ENCODE measurements around the gene RASSF6.
"Not testable (repeated sequence)": the region's sequence is repeated elsewhere in the genome, so short reads cannot be mapped to it uniquely, and the experiment has no call there.

Gene RASSF6

DNA sequence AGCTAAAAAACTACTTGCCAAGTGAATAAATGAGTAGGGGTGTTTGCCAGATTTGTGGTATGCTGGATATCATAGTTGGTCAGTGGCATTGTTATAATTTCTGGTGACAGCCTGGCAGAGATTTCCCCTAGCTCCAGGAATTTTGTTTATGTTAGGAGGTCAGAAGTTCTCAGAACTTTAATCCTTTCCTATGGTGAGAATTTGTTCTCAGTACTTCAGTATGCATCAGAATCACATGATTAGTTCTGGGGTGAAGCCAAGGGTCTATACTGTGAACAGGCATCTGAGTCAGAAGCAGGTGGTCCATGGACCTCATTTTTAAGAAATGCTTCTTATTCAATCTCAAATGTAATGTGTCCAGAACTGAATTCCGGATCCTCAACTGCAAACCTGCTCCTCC, 10.5 kb downstream of the RASSF6 start:
- DNase-seq: no peak

DNA sequence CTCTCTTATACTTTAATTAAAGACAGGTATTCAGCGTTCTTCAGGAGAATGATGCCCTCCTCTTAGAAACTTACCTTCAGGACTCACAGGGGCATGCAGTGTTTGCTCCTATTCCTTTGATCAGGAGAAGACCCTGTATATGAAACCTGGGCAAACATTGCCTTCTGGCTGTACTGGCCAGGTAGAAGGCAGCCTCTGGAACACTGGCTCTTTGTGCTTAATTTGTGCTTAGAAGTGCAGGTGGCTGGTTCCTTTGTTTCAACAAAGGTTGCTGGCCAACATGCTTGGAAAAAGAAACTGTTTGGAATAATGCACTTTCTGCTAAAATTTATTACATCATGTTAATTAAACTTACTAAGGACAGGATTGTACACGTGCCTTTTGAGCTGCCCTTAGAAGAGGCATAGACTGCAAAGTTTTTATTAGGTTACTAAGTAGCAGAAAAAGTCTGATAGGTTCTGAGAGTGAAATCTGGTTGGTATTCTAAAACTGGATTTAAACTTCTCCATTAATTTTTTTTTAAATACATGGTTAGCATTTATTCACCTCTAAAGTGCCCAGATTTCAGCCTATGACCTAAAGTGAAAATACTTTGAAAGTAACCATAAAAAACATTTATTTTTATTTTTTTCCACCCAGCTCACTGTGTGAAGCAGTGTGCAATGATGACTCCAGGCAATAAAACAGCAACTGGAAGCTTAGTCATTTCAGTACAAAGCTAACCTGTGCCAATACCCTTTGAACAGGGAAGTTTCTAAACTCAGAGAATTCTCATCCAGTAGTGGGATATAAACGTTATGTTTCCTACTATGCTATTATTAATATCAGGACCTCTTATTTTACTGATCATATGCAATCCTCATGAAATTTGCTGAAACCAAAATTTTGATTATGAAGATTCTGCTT, 11.3 kb downstream of the RASSF6 start:
- no peak for DNase-seq

DNA sequence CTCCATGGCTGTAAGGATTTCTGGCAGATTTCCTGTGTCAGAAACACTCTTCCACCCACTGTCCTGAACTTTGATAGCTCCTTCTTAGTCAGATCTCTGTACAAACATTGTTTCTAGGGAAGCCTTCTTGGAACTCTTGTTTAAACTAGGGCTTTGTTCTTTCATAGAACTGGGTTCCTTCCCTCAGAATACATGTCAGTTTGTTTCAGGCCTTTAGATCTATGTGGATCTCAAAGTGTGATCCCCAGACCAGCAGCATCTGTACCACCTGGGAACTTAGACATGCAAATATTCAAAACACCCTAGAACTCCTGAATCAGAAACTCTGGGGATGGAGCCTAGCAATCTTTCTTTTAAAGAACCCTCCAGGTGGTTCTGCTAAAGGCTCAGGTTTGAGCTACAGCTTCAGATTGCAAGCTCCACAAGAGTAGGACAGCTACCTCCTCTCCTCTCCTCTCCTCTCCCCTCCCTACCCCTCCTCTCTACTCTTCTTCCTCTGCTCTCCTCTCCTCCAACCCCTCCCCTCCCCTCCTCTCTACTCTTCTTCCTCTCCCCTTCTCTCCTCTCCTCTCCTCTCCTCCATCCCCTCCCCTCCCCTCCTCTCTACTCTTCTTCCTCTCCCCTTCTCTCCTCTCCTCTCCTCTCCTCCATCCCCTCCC, 12.7 kb downstream of the RASSF6 start:
- DNase-seq: no peak

DNA sequence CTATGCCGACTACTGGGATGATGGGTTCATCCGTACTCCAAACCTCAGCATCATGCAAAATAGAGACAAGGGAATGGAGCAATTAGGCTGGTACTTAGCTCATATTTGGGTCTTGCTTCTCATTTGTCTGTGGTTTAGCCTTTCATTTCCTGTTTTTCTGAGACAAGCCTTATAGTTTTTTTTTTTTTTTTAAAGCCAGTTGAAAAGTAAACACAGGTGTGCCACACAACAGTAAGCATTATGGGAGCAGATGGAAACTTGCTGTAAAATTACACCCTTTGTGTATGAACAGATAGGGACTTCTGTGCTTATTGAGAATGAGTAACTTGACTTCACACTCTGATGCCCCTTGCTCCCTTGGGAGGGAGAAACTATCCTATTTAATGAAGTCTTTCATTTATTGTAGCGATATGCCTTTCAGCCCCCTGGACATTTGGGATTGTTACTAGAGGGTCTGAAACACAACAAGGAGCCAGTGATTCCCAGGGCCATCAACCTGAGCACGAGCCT, 13.7 kb downstream of the RASSF6 start:
- no peak for DNase-seq

DNA sequence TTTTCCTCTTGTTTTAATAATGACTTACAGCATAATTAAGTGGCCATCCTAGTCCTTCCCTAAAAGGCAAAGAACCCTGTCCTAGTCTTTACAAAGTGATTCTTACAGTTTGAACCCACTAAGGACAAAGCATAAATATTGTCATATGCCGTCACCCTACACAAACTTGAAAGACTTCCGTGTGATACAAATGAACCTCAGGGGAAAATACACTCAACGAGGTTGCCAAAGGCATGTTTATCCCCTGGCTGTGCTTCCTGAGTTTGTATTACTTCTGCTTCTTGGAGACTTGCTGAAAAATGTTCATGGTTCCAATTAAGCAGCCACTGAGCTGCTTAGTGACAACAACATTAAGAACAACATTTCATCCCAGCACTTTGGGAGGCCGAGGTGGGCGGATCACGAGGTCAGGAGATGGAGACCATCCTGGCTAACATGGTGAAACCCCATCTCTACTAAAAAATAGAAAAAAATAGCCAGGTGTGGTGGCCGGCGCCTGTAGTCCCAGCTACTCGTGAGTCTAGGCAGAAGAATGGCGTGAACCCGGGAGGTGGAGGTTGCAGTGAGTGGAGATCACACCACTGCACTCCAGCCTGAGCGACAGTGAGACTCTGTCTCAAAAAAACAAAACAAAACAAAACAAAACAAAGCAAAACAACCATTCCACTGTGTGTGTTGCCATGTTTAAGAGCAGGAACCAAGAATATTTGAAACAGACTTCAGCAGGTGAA, 16.2 kb downstream of the RASSF6 start:
- DNase-seq: no peak

DNA sequence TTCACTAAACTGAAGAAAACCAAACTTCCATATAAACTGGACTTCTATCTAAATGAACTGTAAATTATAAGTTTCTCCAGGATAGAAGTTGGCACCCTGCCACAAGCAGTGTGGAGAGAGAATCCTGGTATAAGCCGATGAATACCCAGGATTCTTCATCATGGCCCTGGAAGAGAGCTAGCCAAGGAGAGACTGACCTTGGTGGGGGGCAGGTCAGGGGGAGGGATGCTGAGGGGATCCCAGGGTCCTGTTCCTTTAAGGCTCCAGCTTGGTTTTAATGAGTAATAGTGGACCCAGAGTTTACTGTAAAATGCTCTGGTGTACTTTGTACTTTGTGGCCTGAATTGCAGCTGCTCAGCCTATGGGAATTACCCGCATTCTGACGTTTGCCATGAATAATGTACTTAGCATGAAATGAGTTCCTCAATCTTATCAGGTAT, 16.9 kb downstream of the RASSF6 start:
- no peak for DNase-seq

DNA sequence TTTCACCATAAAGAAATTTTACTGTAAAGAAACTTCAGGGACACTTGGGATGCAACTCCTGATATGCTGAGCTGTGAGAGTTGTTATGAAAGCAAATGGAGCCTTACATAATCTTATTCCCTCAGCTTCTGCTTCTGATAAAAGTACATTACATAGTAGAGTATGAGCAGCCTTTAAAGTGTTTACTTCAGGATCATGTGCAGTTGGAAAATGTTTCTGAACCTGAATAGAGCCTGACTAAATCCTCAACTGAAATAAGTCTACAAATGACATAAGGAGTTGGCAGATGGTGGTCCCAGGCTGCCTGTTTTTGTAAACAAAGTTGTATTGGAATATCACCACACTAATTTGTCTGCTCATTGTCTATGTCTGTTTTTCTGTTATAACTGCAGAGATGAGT, 19.3 kb downstream of the RASSF6 start:
- DNase-seq: no peak

DNA sequence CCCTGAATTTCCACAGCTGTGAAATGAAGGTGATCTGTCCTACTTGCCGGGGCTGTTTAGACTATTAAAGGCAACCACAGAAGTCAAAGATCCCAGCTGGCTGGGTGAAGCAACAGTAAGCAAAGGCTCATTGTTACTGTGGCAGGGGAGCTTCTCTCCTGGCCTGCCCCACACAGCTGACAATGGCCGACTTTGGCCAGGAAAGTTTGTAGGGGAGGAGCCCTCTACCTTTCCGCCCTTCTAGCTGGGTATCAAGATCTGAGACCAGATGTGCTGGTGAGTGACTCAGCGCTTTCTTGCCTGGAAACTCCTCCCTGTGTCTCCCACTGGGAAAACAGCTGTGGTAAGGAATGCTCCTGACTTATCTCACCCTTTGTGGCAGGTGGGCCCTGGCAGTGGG, 21.1 kb downstream of the RASSF6 start:
- no peak for DNase-seq

DNA sequence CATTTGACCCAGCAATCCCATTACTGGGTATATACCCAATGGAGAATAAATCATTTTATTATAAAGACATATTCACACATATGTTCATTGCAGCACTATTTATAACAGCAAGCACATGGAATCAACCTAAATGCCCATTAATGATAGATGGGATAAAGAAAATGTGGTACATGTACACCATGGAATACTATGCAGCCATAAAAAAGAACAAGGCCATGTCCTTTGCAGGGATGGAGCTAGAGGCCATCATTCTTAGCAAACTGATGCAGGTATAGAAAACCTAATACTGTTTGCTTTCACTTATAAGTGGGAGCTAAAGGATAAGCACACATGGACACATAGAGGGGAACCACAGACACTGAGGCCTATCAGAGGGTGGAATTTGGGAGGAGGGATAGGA, 22.6 kb downstream of the RASSF6 start:
- DNase-seq: no peak

DNA sequence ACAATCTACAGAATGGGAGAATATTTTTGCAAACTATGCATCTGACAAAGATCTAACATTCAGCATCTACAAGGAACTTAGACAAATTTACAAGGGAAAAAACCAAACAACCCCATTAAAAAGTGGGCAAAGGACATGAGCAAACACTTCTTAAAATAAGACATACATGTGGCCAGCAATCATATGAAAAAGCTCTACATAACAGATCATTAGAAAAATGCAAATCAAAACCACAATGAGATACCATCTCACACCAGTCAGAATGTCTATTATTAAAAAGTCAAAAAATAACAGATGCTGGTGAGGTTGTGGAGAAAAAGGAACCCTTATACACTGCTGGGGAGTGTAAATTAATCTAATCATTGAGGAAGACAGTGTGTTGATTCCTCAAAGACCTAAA, 23.1 kb downstream of the RASSF6 start:
- DNase-seq: not testable (repeated sequence)

DNA sequence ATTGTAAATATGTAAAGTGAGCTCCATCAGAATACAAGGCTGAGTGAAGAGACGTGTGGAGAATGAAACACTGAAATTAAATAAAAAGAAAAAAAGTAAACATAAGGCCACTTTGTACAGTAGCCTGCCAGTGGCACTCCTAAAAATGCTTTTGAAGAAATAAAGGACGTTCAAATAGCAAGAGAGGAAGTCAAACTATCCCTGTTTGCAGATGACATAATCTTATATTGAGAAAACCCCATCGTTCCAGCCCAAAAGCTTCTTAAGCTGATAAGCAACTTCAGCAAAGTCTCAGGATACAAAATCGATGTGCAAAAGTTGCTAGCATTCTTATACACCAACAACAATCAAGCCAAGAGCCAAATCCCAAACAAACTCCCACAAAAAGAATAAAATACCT, 24.2 kb downstream of the RASSF6 start:
- no peak for DNase-seq

DNA sequence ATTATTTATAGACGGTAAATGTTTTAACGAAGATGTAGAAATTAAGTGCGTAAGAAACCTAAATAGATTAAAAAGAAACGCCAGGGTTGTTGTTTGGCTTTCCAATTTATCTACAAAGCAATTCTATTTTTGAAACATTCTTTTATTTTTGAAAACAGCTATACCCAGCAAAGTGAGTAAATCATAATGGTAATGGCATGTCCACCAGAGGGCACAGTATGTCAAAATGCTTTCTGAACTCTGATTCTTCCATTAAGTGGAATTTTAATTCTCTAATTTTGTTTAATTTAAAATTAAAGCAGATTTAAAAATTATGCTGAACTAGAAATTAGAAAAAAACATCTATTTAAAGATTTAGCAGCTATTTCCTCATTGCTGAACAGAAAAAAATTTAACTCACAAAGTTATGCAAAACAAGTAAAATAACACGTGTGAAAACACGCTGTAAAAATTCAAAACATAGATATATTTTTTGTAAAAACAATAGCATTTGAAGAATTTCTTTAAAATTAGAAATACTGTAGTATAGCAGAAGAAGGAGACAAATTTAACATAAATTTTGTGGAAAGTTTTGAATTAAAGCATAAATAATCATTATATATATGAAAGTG, 26.5 kb downstream of the RASSF6 start:
- no peak for DNase-seq

DNA sequence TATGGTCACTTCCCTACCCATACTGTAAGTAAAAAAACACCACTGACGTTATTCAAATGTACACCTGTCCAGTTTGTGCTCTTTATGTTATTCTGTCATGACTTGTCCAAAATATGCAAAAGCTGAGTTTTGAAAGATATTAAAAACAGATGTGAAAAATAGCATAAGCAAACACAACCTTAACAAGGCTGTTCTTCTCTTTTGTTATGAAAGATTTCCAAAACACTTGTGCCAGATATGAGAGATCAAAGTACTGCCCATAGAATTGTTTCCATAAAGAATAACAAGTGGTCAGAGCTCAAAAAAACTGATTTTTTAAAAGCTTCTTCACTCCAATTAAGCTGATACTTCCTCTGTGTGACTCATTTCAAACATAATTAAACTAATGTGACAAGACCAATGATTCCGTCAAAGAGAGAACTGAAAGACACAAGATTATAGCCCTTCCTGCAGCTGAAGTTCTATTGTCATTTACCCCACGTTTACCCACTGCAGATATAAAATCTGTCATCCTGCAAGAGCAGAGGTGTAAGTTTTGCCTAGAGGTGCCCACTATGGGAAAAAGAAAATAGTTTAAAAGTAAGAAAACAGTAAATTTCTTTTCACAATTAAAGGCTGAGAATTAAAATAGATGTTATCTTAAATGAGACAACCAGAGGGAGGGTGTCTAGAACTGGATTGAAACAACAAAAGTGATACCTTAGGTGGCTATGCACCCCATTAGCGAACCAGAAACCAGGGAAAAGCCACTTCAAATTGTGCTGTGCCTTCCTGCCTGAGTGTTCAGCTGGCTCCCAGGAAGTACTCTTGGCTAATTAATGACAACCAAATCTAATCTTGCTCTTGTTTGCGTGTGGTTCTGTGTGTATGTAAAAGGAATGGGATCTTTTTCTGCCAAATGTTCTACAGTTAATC, 30.1 kb downstream of the RASSF6 start:
- DNase-seq: no peak

DNA sequence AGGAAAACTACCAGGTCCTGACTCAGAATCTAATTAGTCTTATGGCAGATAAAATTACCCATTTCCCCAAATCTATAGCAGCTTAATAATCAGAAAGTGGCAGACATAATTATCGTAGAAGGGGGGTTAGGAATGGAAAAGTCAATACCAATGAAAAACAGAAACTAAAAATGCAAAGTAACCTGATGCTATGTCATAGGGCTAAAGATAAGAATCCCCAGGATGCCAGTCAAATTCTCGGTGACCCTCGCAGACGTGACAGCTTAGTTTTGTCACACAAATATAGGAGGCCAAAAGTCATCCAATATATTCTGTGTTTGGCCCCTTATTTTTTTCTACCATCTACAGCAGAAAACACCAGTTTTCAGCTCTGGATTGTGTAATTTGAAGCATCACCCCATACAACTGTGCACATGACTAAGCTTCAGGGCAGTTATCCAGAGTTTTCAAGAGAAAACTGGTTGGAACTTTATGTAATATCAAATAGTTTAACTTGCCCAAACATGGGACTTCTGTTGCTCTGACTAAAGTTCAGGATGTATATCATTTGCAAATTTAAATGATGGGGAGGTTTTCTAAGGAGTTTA, 30.9 kb downstream of the RASSF6 start:
- no peak for DNase-seq

DNA sequence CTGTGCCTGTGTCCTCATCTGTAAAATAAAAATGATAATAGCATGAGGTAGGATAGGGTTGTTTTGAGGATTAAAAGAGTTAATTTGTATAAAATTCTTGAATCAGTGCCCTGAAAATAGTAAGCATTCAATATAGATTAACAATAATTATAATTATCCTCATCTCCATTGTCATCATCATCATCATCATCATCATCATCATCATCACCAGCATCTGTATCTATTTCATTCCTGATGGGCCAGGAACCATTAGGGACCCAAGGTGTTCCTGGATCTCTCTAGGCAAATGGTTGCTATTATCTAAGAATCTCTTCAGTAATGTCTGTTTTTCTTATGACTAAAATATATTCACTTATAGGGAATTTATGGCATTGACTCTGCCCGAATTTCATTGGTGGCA, 31.6 kb downstream of the RASSF6 start:
- DNase-seq: no peak

DNA sequence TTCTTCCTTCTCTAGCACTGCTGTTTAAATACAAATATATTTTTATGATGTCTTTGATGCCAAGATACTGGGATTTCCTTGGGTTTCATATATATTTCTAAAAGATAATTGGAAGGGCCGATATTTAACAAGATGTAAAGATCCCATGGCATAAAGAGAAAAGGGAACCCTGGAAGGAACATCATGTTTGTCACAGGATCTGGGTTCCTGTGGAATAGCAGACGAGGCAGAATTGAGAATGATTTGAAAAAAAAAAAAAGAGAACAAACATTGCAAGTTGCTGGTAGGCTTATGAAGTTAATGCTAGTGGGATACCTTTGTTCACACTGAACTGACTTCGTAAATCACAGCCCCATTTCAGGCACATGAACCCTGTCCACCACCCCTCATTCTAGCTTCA, 33.6 kb downstream of the RASSF6 start:
- no peak for DNase-seq

DNA sequence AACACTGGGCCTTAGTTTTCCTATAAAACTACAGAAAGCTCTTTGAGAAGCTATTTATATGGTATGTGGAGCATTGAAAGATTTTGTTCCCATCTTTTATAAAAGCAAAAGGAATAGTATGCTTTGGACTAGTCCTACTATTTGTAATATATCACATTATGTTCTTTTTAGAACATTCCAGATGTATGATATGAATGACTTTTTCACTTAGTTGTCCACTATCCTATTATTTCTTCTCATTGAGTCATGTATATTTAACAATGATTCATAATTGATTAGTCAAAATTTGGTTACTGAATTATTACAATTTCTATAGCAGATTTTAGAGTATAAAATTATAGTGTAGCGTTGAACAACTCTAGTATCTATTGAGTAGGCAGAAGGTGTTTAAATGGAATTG, 34.2 kb downstream of the RASSF6 start:
- no peak for DNase-seq

DNA sequence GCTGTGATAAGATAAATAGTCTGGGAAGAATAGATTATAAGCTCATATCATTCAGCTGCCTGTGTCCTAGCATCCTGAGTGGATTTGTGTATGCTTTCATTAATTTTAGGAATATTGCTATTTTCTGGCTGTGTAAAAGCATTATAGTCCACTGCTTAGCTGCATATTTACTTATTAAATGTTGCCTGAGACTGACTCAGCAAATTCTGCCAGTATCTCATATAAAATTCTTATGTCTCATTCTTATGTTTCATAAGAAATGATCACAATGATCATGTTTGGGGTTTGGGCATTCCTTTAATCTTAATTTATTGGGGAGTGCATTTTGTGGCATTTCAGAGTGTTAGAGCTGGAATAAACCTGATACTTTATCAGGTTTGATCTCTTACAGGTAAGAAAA, 34.9 kb downstream of the RASSF6 start:
- no peak for DNase-seq

DNA sequence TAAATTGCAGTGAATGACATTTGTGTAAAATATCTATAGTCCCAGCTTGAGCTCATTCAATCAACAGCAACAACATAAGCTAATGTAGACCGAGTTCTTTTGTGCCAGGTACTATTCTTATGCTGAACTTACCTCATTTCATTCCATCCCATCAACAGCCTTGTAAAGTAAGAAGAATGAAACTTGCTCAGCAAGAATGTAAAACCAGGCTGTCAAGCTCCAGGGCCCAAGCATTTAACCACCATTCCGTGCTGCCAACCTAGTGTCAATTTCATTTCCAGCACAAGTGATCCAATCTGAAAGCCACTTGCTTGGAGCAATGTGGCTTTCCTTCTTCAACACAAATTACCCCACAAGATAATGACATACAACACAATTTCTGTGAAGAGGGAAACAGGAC, 36.6 kb downstream of the RASSF6 start:
- DNase-seq: no peak

DNA sequence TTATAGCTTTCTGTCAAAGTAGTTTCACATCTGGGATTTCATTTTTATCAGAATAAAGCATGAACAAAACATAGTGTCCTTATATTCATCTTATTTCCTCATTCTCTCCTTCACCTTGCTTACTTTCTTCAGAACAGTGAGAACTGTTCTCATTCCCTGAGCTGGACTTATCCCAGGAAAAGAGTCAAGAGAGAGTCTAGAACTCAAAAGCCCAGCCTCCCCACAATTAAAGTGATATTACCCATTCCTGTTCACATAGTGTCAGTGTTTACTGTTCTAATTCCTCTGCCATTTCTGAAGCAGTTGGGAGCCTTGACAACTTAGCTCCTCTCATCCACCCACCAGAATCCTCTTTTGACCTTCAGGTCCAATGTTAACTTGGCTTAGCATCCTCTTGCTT, 42.9 kb downstream of the RASSF6 start:
- DNase-seq: no peak

DNA sequence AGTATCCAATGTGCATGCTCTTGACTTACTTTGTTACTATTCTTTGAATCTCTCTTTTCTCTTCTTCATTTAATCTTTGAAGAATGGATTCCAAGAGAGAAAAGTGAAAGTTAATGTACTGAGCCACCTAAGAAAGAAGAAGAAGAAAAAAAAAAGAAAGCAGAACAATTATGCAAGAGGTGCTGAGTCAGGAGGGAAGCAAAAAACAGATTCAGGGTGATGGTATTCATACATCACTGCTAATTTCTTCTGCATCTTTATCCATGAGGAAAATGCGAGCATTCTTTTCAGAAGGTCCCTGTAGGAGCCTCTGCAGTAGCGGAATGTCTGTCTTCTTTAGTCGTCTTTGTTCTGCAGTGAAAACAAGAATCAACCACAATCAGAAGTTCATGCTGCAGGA, 43.9 kb downstream of the RASSF6 start:
- no peak for DNase-seq

DNA sequence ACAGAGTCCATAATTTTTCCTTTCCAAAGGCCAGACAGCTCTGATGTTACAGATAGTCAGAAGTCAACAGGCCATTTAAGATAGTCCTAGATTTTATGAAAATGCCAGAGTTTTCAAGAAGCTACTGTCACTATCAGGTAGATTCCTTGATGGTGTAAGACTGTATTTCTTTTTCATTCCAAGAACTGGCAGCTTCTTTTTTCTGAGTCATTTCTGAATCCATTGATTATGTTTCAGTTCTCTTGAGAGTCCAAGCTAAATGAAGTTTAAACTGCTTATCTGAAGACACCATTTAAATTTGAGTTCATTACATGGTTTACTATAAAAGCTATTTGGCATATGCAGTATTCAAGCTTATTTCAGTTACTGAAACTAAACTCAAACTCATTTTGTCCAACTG, 44.6 kb downstream of the RASSF6 start:
- DNase-seq: no peak
